Activated T-helper 17 cell treated with anti-CD3 and anti-CD28 coated beads, Interleukin-2, amount 50 U/mL, for 72 hours (primary cell): Measurements from ENCODE around the gene CENPM. TPM values are rescaled to one million over a fixed set of nuclear protein-coding genes. Genes with fewer than 3 reads are reported as not detected.

ENCODE experiments used
- ATAC-seq: fragments of 150-1000 bp; cut with Tn5 transposase; replicated peaks from 2 replicates; pipeline ENCODE4 v1.10.0; 2021; ENCODE audit warnings: mild to moderate bottlenecking, moderate library complexity
- H3K27ac Mint-ChIP-seq: one replicate; pipeline ENCODE4 v1.8.0; 2022; ENCODE audit warnings: mixed read lengths
- H3K27me3 Mint-ChIP-seq: one replicate; pipeline ENCODE4 v1.8.0; 2022; ENCODE audit warnings: mixed read lengths
- H3K36me3 Mint-ChIP-seq: one replicate; pipeline ENCODE4 v1.8.0; 2022; ENCODE audit warnings: low read depth, mild to moderate bottlenecking, mixed read lengths
- H3K4me1 Mint-ChIP-seq: one replicate; pipeline ENCODE4 v1.8.0; 2022; ENCODE audit warnings: mixed read lengths
- H3K4me3 Mint-ChIP-seq: one replicate; pipeline ENCODE4 v1.8.0; 2022; ENCODE audit warnings: mild to moderate bottlenecking, mixed read lengths
- H3K9me3 Mint-ChIP-seq: one replicate; pipeline ENCODE4 v1.8.0; 2022; ENCODE audit warnings: mixed read lengths
- total RNA-seq, 2 donors: library from RNA; stranded (reverse); gene quantifications; one replicate each; pipeline ENCODE4 v1.2.3, GENCODE V29; 2022

CENPM gene
- total RNA-seq, 2 donors from 2014 or later, result 62.3 to 90.5 TPM

GRCh38 chr22:41931701-41932269, 15.2 kb downstream of the CENPM start:
- Mint-ChIP-seq H3K27me3 (no peaks in the 10 kb centered on the region), H3K4me1 (peaks cover 5% of the 10 kb centered on the region), H3K9me3 (no peaks in the 10 kb centered on the region), H3K36me3 (peaks cover 9% of the 10 kb centered on the region), H3K4me3 (no peak overlapping the region), H3K27ac (no peak overlapping the region)
- ATAC-seq, result no peak

- peaks cover 5% of the 10 kb centered on the region for H3K36me3 Mint-ChIP-seq
- no peak overlapping the region for H3K4me3 Mint-ChIP-seq
- ATAC-seq, result no peak
- no peaks in the 10 kb centered on the region for H3K27me3 Mint-ChIP-seq
- H3K27ac Mint-ChIP-seq, result peak overlapping the region; percentile 70
- no peaks in the 10 kb centered on the region for H3K9me3 Mint-ChIP-seq
- H3K4me1 Mint-ChIP-seq, result peaks cover 5% of the 10 kb centered on the region
Measured at GRCh38 chr22:41929418-41929810, 17.5 kb downstream of the CENPM start.

GRCh38 chr22:41928593-41929417, 18.1 kb downstream of the CENPM start:
- Mint-ChIP-seq H3K9me3 (no peaks in the 10 kb centered on the region), H3K27me3 (no peaks in the 10 kb centered on the region), H3K27ac (peak overlapping the region; percentile 70), H3K36me3 (peaks cover 5% of the 10 kb centered on the region), H3K4me1 (peaks cover 5% of the 10 kb centered on the region), H3K4me3 (no peak overlapping the region)
- ATAC-seq, result no peak

GRCh38 chr22:41927813-41928212, 19.1 kb downstream of the CENPM start:
- peak overlapping the region; percentile 57 for H3K4me3 Mint-ChIP-seq
- no peaks in the 10 kb centered on the region for H3K9me3 Mint-ChIP-seq
- H3K27ac Mint-ChIP-seq, result peak overlapping the region; percentile 82
- peaks cover 5% of the 10 kb centered on the region for H3K36me3 Mint-ChIP-seq
- no peak for ATAC-seq
- peaks cover 5% of the 10 kb centered on the region for H3K4me1 Mint-ChIP-seq
- H3K27me3 Mint-ChIP-seq, result no peaks in the 10 kb centered on the region

GRCh38 chr22:41925783-41926460, 21.0 kb downstream of the CENPM start:
- Mint-ChIP-seq H3K27me3 (no peaks in the 10 kb centered on the region), H3K36me3 (peaks cover 5% of the 10 kb centered on the region), H3K4me1 (peaks cover 5% of the 10 kb centered on the region), H3K27ac (peak overlapping the region; percentile 78), H3K9me3 (no peaks in the 10 kb centered on the region), H3K4me3 (peak overlapping the region; percentile 68)
- peak; percentile 80 for ATAC-seq

- Mint-ChIP-seq H3K27me3 (no peaks in the 10 kb centered on the region), H3K9me3 (no peaks in the 10 kb centered on the region), H3K4me1 (no peaks in the 10 kb centered on the region), H3K36me3 (peaks cover 5% of the 10 kb centered on the region), H3K27ac (no peak overlapping the region), H3K4me3 (no peak overlapping the region)
- ATAC-seq, result no peak
Measured at GRCh38 chr22:41923595-41924276, 23.2 kb downstream of the CENPM start.

- ATAC-seq, result no peak
- no peak overlapping the region for H3K27ac Mint-ChIP-seq
- H3K4me3 Mint-ChIP-seq, result no peak overlapping the region
- H3K9me3 Mint-ChIP-seq, result no peaks in the 10 kb centered on the region
- H3K27me3 Mint-ChIP-seq, result no peaks in the 10 kb centered on the region
- no peaks in the 10 kb centered on the region for H3K4me1 Mint-ChIP-seq
- H3K36me3 Mint-ChIP-seq, result peaks cover 5% of the 10 kb centered on the region
Measured at GRCh38 chr22:41922940-41923594, 23.9 kb downstream of the CENPM start.

- no peaks in the 10 kb centered on the region for H3K4me1 Mint-ChIP-seq
- peaks cover 5% of the 10 kb centered on the region for H3K36me3 Mint-ChIP-seq
- H3K27me3 Mint-ChIP-seq, result no peaks in the 10 kb centered on the region
- H3K9me3 Mint-ChIP-seq, result no peaks in the 10 kb centered on the region
- no peak overlapping the region for H3K4me3 Mint-ChIP-seq
- no peak overlapping the region for H3K27ac Mint-ChIP-seq
- ATAC-seq, result no peak
Measured at GRCh38 chr22:41922328-41922727, 24.6 kb downstream of the CENPM start.

GRCh38 chr22:41920271-41920976, 26.5 kb downstream of the CENPM start:
- Mint-ChIP-seq H3K4me3 (peak overlapping the region; percentile 42), H3K27ac (no peak overlapping the region), H3K9me3 (no peaks in the 10 kb centered on the region), H3K36me3 (peaks cover 5% of the 10 kb centered on the region), H3K4me1 (no peaks in the 10 kb centered on the region), H3K27me3 (peaks cover 6% of the 10 kb centered on the region)
- no peak for ATAC-seq

GRCh38 chr22:41919357-41920224, 27.4 kb downstream of the CENPM start:
- Mint-ChIP-seq H3K4me1 (no peaks in the 10 kb centered on the region), H3K4me3 (peak overlapping the region; percentile 76), H3K27me3 (peaks cover 6% of the 10 kb centered on the region), H3K36me3 (no peaks in the 10 kb centered on the region), H3K27ac (peak overlapping the region; percentile 46), H3K9me3 (no peaks in the 10 kb centered on the region)
- peak; percentile 70 for ATAC-seq

GRCh38 chr22:41917903-41918791, 28.8 kb downstream of the CENPM start:
- Mint-ChIP-seq H3K9me3 (no peaks in the 10 kb centered on the region), H3K4me1 (no peaks in the 10 kb centered on the region), H3K27ac (no peak overlapping the region), H3K36me3 (peaks cover 3% of the 10 kb centered on the region), H3K4me3 (peak overlapping the region; percentile 76), H3K27me3 (peaks cover 9% of the 10 kb centered on the region)
- ATAC-seq, result no peak

GRCh38 chr22:41917375-41917902, 29.5 kb downstream of the CENPM start:
- Mint-ChIP-seq H3K36me3 (peaks cover 10% of the 10 kb centered on the region), H3K9me3 (no peaks in the 10 kb centered on the region), H3K4me1 (no peaks in the 10 kb centered on the region), H3K27ac (no peak overlapping the region), H3K4me3 (no peak overlapping the region), H3K27me3 (peaks cover 16% of the 10 kb centered on the region)
- ATAC-seq, result no peak
